Smooth muscle cell of trachea (primary cell): ENCODE results near the gene AK3. TPM values are rescaled to one million over a fixed set of nuclear protein-coding genes. Genes with fewer than 3 reads are reported as not detected.

Source experiments
- total RNA-seq: library from RNA; depleted of rRNA; stranded (reverse); fragments of >200 nt; gene quantifications from 2 replicates; pipeline ENCODE4 v1.2.1, GENCODE V29; 2014

Gene AK3
- 64.7 and 77.9 TPM in 2 replicates for total RNA-seq

DNA sequence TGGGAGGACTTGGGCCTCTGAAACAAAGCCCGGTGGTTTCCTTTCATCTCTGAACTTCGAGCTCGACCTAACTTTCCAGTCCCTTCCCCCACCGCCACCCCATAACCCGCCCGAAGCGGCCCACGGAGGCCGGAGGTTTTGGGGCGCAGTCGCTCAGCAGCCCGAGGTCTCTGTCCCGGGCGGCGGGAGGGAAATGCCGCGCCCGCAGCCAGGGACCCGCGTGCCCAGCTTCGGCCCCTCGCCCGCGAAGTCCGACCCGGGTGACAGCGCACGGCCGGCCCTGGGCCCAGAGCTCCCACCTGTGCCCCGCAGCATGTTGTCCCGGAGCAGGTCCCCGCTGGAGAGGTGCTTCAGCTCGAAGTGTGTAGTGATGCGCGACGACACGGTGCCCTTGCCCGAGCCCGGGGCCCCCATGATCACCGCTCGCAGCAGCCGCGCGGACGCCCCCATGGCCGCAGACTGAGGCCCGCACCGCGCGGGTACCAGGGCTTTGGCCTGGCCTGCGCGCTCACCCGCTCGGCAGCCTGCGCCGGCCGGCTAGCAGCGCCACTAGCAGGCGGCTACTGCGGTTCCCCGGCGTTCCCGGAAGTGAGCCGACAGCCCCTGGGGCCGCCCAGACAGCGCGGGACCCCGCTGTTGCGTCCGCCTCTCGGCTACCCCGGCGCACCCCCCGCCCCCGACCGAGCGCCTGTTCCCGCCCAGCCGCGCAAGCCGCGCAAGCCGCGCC, at the start of gene AK3:
Gene AK3 (minus strand): TSS at position 565 of the 727 bp plus-strand sequence. CDS start 115 bp downstream, at position 450.

GRCh38 chr9:4679268-4680172, 61.5 kb downstream of the AK3 start, which contains the start of gene CDC37L1:
Gene CDC37L1 (plus strand): TSS chr9:4679569. CDS start chr9:4679768, 199 bp downstream.

GRCh38 chr9:4666042-4666699, 74.8 kb downstream of the AK3 start, which contains the start of gene SPATA6L:
Gene SPATA6L (minus strand): TSS chr9:4666480. CDS start chr9:4666250, 230 bp downstream.

GRCh38 chr9:4662108-4662988, 78.7 kb downstream of the AK3 start, which contains the start of gene PLPP6:
Gene PLPP6 (plus strand): TSS chr9:4662294. CDS start chr9:4662376, 82 bp downstream.

Other genes starting within 250 kb of the AK3 start
- 7.3 and 7.6 TPM in 2 replicates for gene PLPP6, start 78.9 kb downstream of the AK3 start, total RNA-seq
- gene SPATA6L, start 74.7 kb downstream of the AK3 start, total RNA-seq = 0.15 and 0.17 TPM in 2 replicates
- gene CDC37L1, start 61.6 kb downstream of the AK3 start, total RNA-seq = 24.4 and 30.1 TPM in 2 replicates
- 8.4 and 14.1 TPM in 2 replicates for gene RCL1, start 51.7 kb upstream of the AK3 start, total RNA-seq
- gene JAK2, start 244.1 kb upstream of the AK3 start, total RNA-seq = 15.4 and 17.2 TPM in 2 replicates